ENCODE data around the gene NKX1-1.
"Not testable (repeated sequence)": the region's sequence is repeated elsewhere in the genome, so short reads cannot be mapped to it uniquely, and the experiment has no call there.

The NKX1-1 gene

GRCh38 chr4:1398681-1399507, 7.3 kb downstream of the NKX1-1 start:
- TF ChIP-seq CTCF (IDR thresholded peaks at IDR 0.05; ENCODE audit: low read length, missing control alignments), result no peak
- no peak overlapping the region for H3K4me3 ChIP-seq (replicated peaks; ENCODE audit: low read depth, low read length)
- DNase-seq (ENCODE audit: low read depth), result no peak

GRCh38 chr4:1396806-1397455, 9.3 kb downstream of the NKX1-1 start:
- H3K4me3 ChIP-seq (replicated peaks; ENCODE audit: low read depth, low read length), result no peak overlapping the region
- TF ChIP-seq CTCF (IDR thresholded peaks at IDR 0.05; ENCODE audit: low read length, missing control alignments), result no peak
- no peak for DNase-seq (ENCODE audit: low read depth)

- no peak overlapping the region for H3K4me3 ChIP-seq (replicated peaks; ENCODE audit: low read depth, low read length)
- DNase-seq (ENCODE audit: low read depth), result no peak
- no peak for TF ChIP-seq CTCF (IDR thresholded peaks at IDR 0.05; ENCODE audit: low read length, missing control alignments)
Measured at GRCh38 chr4:1395941-1396805, 10.1 kb downstream of the NKX1-1 start.

GRCh38 chr4:1395389-1395820, 10.8 kb downstream of the NKX1-1 start:
- not testable (repeated sequence) for H3K4me3 ChIP-seq (replicated peaks; ENCODE audit: low read depth, low read length); DNase-seq (ENCODE audit: low read depth)

- DNase-seq (ENCODE audit: low read depth); H3K4me3 ChIP-seq (replicated peaks; ENCODE audit: low read depth, low read length): not testable (repeated sequence)
Measured at GRCh38 chr4:1394554-1395388, 11.5 kb downstream of the NKX1-1 start.

GRCh38 chr4:1393866-1394265, 12.4 kb downstream of the NKX1-1 start:
- TF ChIP-seq CTCF (IDR thresholded peaks at IDR 0.05; ENCODE audit: low read length, missing control alignments), result no peak
- DNase-seq (ENCODE audit: low read depth), result no peak
- H3K4me3 ChIP-seq (replicated peaks; ENCODE audit: low read depth, low read length), result no peak overlapping the region

- DNase-seq (ENCODE audit: low read depth); H3K4me3 ChIP-seq (replicated peaks; ENCODE audit: low read depth, low read length): not testable (repeated sequence)
Measured at GRCh38 chr4:1393363-1393762, 12.9 kb downstream of the NKX1-1 start.
